ENCODE data around the gene KIAA0753. TPM values are rescaled to one million over a fixed set of nuclear protein-coding genes. Genes with fewer than 3 reads are reported as not detected.

Gene KIAA0753
- total and polyA plus RNA-seq, 2 of the 13 experiments (the other 11 are each of a cell fraction or from before 2014, with no cell fraction given) = 5.2 to 9.1 TPM

DNA sequence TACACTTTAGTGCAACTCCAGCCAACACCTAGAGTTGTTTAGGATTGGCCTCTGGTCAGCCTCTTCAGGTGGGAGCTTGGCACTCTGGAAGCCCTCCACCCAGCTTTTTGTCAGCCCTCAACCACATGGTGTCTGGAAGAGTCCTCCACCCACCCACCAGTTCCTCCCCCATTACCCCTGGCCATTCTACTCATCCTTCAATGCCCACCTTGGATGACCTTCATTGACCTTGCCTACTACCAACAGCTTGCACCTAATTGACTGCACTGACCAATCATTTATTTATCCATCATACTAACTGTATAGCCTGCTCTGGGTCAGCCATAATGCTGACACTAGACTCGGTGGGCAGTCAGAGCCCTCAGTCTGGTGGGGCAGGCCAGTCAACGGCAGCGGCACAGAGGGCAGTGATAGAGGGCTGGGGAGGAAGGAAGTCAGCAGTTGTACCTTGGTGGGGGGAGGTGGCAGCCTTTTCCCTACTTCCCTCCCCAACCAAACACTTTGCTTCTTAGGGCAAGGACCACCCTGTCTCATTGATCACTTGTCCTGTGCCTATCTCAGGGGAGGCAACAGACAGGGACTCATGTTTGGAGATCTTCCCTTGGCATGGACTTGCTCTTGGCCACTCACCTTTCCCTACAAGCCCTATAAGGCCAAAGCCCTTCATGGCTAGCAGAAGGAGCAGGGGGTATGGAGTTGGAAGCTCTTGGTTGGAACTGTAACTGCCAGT is 43.4 kb upstream of the KIAA0753 start (continued):
- TF ChIP-seq ATRX (CRISPR knock-in tag; IDR thresholded peaks at IDR 0.05; ENCODE audit: borderline replicate concordance) (no peak), HDAC2 (CRISPR knock-in tag; IDR thresholded peaks at IDR 0.05) (no peak), ZNF652 (CRISPR knock-in tag; IDR thresholded peaks at IDR 0.05; ENCODE audit: borderline replicate concordance, low read depth) (no peak), TBX3 (IDR thresholded peaks at IDR 0.05; ENCODE audit: borderline replicate concordance) (no peak), PRDM15 (CRISPR knock-in tag; IDR thresholded peaks at IDR 0.05) (no peak), MEIS1 (CRISPR knock-in tag; IDR thresholded peaks at IDR 0.05; ENCODE audit: borderline replicate concordance) (0 out of 2 replicates have a peak, but pooled peaks have one; percentile 35), LBX2 (CRISPR knock-in tag; IDR thresholded peaks at IDR 0.05; ENCODE audit: borderline replicate concordance) (peak; percentile 20; the same call in 1 of the 2 replicates), ARHGAP35 (CRISPR knock-in tag; IDR thresholded peaks at IDR 0.05; ENCODE audit: borderline replicate concordance) (no peak), ZNF224 (CRISPR knock-in tag; IDR thresholded peaks at IDR 0.05) (peak; percentile 35; the same call in 1 of the 2 replicates), POLR2G (IDR thresholded peaks at IDR 0.05; ENCODE audit: low read depth, low read length) (peak; percentile 47; the same call in 1 of the 2 replicates), DMAP1 (CRISPR knock-in tag; IDR thresholded peaks at IDR 0.05) (no peak), NAIF1 (CRISPR knock-in tag; IDR thresholded peaks at IDR 0.05; ENCODE audit: borderline replicate concordance) (no peak), KLF9 (CRISPR knock-in tag; IDR thresholded peaks at IDR 0.05; ENCODE audit: low read depth) (no peak), ELF3 (CRISPR knock-in tag; IDR thresholded peaks at IDR 0.05) (0 out of 2 replicates have a peak, but pooled peaks have one; percentile 12), CREBL2 (CRISPR knock-in tag; IDR thresholded peaks at IDR 0.05; ENCODE audit: borderline replicate concordance) (no peak), SP2 (CRISPR knock-in tag; IDR thresholded peaks at IDR 0.05) (no peak), TEAD3 (CRISPR knock-in tag; optimal IDR thresholded peaks at IDR 0.05; ENCODE audit: borderline replicate concordance) (peak; percentile 50), ZNF557 (CRISPR knock-in tag; IDR thresholded peaks at IDR 0.05) (no peak)
- TF ChIP-seq, protein P1, sequence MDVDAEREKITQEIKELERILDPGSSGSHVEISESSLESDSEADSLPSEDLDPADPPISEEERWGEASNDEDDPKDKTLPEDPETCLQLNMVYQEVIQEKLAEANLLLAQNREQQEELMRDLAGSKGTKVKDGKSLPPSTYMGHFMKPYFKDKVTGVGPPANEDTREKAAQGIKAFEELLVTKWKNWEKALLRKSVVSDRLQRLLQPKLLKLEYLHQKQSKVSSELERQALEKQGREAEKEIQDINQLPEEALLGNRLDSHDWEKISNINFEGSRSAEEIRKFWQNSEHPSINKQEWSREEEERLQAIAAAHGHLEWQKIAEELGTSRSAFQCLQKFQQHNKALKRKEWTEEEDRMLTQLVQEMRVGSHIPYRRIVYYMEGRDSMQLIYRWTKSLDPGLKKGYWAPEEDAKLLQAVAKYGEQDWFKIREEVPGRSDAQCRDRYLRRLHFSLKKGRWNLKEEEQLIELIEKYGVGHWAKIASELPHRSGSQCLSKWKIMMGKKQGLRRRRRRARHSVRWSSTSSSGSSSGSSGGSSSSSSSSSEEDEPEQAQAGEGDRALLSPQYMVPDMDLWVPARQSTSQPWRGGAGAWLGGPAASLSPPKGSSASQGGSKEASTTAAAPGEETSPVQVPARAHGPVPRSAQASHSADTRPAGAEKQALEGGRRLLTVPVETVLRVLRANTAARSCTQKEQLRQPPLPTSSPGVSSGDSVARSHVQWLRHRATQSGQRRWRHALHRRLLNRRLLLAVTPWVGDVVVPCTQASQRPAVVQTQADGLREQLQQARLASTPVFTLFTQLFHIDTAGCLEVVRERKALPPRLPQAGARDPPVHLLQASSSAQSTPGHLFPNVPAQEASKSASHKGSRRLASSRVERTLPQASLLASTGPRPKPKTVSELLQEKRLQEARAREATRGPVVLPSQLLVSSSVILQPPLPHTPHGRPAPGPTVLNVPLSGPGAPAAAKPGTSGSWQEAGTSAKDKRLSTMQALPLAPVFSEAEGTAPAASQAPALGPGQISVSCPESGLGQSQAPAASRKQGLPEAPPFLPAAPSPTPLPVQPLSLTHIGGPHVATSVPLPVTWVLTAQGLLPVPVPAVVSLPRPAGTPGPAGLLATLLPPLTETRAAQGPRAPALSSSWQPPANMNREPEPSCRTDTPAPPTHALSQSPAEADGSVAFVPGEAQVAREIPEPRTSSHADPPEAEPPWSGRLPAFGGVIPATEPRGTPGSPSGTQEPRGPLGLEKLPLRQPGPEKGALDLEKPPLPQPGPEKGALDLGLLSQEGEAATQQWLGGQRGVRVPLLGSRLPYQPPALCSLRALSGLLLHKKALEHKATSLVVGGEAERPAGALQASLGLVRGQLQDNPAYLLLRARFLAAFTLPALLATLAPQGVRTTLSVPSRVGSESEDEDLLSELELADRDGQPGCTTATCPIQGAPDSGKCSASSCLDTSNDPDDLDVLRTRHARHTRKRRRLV (CRISPR knock-in tag; IDR thresholded peaks at IDR 0.05) = no peak
- TF ChIP-seq, protein P2, sequence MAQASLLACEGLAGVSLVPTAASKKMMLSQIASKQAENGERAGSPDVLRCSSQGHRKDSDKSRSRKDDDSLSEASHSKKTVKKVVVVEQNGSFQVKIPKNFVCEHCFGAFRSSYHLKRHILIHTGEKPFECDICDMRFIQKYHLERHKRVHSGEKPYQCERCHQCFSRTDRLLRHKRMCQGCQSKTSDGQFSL (CRISPR knock-in tag; IDR thresholded peaks at IDR 0.05) = no peak
